Body of pancreas (tissue), 4 donors: ENCODE data around the gene SESN2.

ENCODE experiments used
- CTCF ChIP-seq, 7 experiments: fragments of 450-650 bp in 4 of 7; fragments of 200-600 bp in 3 of 7; sonication (generic) in 3 of 7; IDR thresholded peaks; one replicate each; pipeline ENCODE4 v1.5.1; 2016 to 2019; ENCODE audit warnings: antibody characterized with exemption in 7 of 7
- POLR2A ChIP-seq, 3 donors: fragments of 450-650 bp; IDR thresholded peaks; one replicate each; pipeline ENCODE4 v1.6.1; 2016; ENCODE audit warnings: antibody characterized with exemption in 3 of 3, mild to moderate bottlenecking in 2 of 3

- TF ChIP-seq POLR2A (IDR thresholded peaks at IDR 0.05), result no peak
- TF ChIP-seq CTCF (IDR thresholded peaks at IDR 0.05), result no peak
Observed at GRCh38 chr1:28272215-28272852, 13.0 kb downstream of the SESN2 start.
